GM13976 (cell line): ENCODE results near the gene SH2D1B.
"Not testable (repeated sequence)": the region's sequence is repeated elsewhere in the genome, so short reads cannot be mapped to it uniquely, and the experiment has no call there.

Source experiments
- DNase-seq: peaks from one replicate; pipeline ENCODE4 v3.0.0; 2012; ENCODE audit warnings: low spot score
- in situ Hi-C: fragments of 300-500 bp; cut with MboI; formaldehyde crosslinking; loops from one replicate; pipeline ENCODE4 v1.12.0; 2022; ENCODE audit warnings: low sequenced_read_pairs, mixed read lengths, inconsistent platforms; ENCODE audit not compliant: unreplicated experiment
- TF ChIP-seq, protein P1 (sequence below): IDR thresholded peaks from 2 replicates; pipeline ENCODE4 v1.5.1; 2012; ENCODE audit warnings: borderline replicate concordance, mild to moderate bottlenecking; ENCODE audit not compliant: insufficient read depth; ENCODE audit errors: extremely low read depth, missing control alignments, control extremely low read depth

SH2D1B gene

DNA sequence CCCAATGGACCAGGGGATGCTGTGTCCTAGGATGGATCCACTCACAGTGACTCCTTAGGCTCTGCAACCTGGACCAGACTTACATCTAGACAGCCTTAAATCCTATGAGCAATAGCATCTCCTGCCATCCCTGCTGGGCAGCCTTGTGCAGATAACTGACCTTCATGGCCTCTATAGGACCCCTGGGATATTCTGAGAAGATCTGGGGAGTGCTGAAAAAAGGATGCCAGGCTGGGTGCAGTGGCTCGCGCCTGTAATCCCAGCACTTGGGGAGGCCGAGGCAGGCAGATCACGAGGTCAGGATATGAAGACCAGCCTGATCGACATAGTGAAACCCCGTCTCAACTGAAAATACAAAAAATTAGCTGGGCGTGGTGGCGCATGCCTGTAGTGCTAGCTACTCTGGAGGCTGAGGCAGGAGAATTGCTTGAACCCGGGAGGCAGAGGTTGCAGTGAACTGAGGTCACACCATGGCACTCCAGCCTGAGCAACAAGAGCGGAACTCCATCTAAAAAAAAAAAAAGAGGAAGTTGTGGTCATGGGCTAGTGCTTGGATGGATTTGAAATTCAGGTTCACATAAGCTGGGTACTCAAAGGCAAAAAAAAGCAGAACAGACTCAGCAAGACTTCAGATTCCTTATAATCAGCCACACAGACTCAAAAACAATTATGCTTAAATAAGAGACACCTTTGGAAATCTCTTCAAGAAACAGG, 10.9 kb upstream of the SH2D1B start:
- TF ChIP-seq, protein P1, sequence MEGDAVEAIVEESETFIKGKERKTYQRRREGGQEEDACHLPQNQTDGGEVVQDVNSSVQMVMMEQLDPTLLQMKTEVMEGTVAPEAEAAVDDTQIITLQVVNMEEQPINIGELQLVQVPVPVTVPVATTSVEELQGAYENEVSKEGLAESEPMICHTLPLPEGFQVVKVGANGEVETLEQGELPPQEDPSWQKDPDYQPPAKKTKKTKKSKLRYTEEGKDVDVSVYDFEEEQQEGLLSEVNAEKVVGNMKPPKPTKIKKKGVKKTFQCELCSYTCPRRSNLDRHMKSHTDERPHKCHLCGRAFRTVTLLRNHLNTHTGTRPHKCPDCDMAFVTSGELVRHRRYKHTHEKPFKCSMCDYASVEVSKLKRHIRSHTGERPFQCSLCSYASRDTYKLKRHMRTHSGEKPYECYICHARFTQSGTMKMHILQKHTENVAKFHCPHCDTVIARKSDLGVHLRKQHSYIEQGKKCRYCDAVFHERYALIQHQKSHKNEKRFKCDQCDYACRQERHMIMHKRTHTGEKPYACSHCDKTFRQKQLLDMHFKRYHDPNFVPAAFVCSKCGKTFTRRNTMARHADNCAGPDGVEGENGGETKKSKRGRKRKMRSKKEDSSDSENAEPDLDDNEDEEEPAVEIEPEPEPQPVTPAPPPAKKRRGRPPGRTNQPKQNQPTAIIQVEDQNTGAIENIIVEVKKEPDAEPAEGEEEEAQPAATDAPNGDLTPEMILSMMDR, result no peak
- no peak for DNase-seq
- in situ Hi-C loops, result no loop called here

DNA sequence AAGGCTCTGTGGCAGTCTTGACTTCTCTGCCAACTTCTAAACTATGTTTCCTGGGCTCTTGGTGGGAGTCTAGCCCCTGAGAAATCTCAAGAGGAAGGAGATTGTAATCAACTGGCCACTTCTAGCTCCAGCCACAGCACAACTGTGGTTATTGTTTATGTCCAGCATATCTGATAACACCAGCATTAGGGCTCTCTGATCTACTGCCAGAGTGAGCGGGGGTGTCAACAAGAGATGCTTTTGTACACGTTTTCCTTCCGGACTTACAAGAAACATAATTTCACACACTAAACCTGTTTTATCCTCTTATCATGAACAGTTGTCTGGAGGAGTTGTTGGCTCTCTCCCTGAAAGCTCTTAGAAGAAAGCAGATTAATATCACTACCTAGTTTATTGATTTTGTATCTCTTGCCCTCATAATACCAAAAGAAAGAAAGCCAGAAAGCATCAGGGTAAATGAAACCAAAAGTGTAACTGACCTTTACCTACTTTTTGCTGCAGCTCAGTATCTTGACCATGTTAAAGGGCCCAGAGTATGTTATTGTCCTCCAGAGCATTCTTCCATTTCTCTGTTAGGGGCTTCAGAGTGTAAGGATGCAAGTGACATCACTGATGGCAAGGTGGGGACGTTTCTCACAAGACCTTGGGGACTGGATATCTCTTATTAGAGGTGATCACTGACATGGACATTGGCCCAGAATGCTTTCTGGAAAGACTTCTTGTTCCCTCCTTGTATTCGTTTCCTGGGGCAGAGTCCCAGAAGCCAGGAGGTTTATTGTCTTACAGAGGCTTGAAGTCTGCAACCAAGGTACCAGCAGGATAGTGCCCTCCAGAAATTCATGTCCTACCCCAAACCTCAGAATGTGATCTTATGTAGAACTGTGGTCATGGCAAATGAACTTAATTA, 9.6 kb upstream of the SH2D1B start:
- DNase-seq, result no peak
- in situ Hi-C loops, result no loop called here
- TF ChIP-seq, protein P1, result no peak

DNA sequence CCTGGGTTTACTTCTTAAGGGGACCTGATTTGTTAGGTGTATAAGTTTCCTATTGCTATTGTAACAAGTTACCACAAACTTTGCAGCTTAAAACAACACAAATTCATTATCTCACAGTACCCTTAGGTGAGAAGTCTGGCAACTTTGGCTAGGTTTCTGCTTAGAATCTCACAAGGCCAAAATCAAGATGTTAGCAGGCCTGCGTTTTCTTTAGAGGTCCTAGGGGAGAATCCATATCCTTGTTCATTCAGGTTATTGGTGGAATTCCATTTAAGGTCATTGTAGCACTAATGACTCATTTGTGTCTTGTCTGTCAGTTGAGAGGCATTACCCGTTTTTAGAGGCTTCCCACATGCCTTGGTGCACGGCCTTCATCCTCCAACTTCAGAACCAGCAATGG, 8.2 kb upstream of the SH2D1B start:
- TF ChIP-seq, protein P1, result no peak
- DNase-seq, result no peak
- in situ Hi-C loops, result no loop called here

DNA sequence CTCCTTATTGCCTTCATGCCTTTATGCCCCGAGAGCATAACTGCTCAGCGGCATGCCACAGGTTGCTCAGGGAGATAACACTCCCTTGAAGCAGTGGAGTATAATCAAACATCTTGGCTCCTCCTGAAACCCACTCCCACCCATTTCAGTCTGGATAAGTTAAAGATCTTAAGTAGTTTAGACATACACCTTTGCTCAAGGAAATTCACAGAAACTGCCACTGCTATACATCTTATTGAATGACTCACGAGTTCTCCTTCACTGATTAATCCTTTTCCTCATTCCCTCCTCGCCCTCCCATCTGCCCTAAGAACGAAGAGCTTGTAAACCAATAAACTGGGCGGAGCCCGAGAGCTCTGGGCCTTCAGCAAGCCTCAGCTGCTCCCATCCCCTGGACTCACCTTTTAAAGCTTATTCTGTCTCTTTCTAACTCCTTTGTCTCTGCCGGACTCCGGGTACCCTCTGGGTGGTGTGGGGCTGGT, 7.6 kb upstream of the SH2D1B start:
- in situ Hi-C loops, DNase-seq: not testable (repeated sequence)

DNA sequence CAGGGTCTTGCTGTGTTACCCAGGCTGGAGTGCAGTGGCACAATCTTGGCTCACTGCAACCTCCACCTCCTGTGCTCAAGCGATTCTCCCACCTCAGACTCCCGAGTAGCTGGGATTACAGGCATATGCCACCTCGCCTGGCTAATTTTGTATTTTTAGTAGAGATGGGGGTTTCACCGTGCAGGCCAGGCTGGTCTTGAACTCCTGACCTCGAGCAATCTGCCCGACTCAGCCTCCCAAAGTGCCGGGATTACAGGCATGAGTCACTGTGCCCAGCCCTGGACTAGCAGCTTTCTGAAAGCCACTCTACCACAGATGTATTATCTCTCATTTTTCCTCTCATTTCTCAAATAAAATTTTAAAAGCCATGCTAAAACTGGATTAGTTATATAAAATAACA, 6.6 kb upstream of the SH2D1B start:
- in situ Hi-C loops, DNase-seq: not testable (repeated sequence)

DNA sequence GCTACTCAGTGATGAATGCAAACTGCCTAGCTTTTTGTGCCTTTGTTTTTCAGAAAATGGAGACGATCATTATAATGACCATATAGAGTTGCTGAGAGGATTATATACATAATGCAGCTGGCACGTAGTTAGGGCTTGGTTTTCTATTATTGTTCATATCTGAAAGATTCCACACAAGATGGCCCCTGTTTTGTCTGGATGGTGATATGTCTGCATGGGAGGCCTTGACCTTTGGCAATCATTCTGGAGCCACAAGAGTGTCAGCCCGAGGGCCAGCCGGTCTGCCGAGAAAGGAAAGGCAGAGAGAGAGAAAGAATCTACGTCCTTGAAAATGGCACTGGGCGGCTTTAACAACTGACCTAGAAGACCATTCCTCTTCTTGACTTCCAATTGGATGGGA, 5.7 kb upstream of the SH2D1B start:
- no peak for DNase-seq
- in situ Hi-C loops, result no loop called here
- TF ChIP-seq, protein P1, result no peak

DNA sequence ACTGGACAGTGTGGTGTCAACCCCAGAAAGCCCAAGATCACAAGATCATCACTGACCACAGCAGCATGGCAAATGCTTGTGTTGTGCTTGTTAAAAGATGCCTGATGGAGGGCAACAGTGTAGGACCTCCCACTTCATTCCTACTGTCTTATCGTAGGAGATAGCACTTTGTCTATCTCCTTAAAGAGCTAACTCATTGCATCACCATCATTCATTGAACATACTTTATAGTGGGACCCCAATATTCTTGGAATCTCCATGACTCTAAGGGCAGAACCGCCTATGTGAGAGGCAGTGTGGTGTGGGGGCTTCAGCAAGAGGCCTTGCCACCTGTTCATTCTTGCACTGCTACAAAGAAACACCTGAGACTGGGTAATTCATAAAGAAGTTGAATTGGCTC, 5.0 kb upstream of the SH2D1B start:
- in situ Hi-C loops, result no loop called here
- TF ChIP-seq, protein P1, result no peak
- DNase-seq, result no peak

DNA sequence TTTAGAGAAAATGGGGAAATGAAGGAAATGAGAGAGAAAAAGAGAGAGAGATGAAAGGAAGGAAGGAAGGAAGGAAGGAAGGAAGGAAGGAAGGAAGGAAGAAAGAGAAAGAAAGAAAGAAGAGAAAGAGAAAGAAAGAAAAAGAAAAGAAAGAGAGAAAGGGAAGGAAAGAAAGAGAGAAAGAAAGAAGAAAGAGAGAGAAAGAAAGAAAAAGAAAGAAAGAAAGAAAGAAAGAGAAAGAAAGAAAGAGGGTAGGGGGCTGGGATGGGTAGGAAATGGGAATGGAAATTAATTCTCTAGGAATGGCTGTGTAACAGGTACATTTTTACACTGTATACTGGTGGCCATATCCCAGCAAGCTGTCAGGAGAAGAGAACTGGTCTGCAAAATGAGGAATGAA, 4.3 kb upstream of the SH2D1B start:
- DNase-seq, result no peak
- TF ChIP-seq, protein P1, result no peak
- in situ Hi-C loops, result no loop called here
